A673 (cell line): ENCODE data around the gene KCMF1. TPM values are rescaled to one million over a fixed set of nuclear protein-coding genes. Genes with fewer than 3 reads are reported as not detected.

Experiments used
- BruUV-seq: library from RNA; stranded (reverse); fragments of 400-500 nt; replicated peaks from 2 replicates; lab custom pipeline; 2021; lab: Mats Ljungman, UMichigan
- CTCF ChIA-PET: fragments of 300-600 bp; sonication (Branson Sonifier 250); formaldehyde crosslinking; loops from one replicate; lab custom pipeline; 2022; ENCODE audit warnings: antibody characterized with exemption; lab: Charles Lee
- POLR2A ChIA-PET: fragments of 300-600 bp; sonication (Branson Sonifier 250); formaldehyde crosslinking; loops from one replicate; lab custom pipeline; 2022; ENCODE audit warnings: antibody characterized with exemption; ENCODE audit not compliant: low non-redundant PET; lab: Charles Lee
- DNase-seq: peaks from one replicate; pipeline ENCODE4 v3.0.0-alpha.2; 2015; ENCODE audit warnings: low spot score
- H3K27ac ChIP-seq: fragments of 200-600 bp; sonication (generic); 2 replicates; pipeline ENCODE4 v1.5.1; 2016; ENCODE audit warnings: mixed run types, low read depth, mild to moderate bottlenecking, mixed read lengths, antibody characterized with exemption, low read length; ENCODE audit not compliant: poor library complexity, severe bottlenecking
- H3K27me3 ChIP-seq: fragments of 200-600 bp; sonication (generic); replicated peaks from 2 replicates; pipeline ENCODE4 v1.6.1; 2017; ENCODE audit warnings: mixed run types, low read depth, mild to moderate bottlenecking, mixed read lengths, antibody characterized with exemption, low read length; ENCODE audit not compliant: insufficient read depth, poor library complexity
- H3K36me3 ChIP-seq: fragments of 200-600 bp; sonication (generic); 2 replicates; pipeline ENCODE4 v1.6.1; 2016; ENCODE audit warnings: mixed run types, mild to moderate bottlenecking, mixed read lengths, antibody characterized with exemption, low read length; ENCODE audit not compliant: insufficient read depth, poor library complexity, severe bottlenecking
- H3K4me1 ChIP-seq: fragments of 200-600 bp; sonication (generic); 2 replicates; pipeline ENCODE4 v1.6.1; 2017; ENCODE audit warnings: mixed run types, mild to moderate bottlenecking, mixed read lengths, antibody characterized with exemption, low read length; ENCODE audit not compliant: insufficient read depth, poor library complexity, severe bottlenecking
- H3K4me3 ChIP-seq: fragments of 200-600 bp; sonication (generic); 2 replicates; pipeline ENCODE4 v1.5.1; 2016; ENCODE audit warnings: low read depth, mixed run types, mild to moderate bottlenecking, mixed read lengths, low read length; ENCODE audit not compliant: poor library complexity, severe bottlenecking
- H3K9me3 ChIP-seq: fragments of 200-600 bp; sonication (generic); 2 replicates; pipeline ENCODE4 v1.6.1; 2016; ENCODE audit warnings: mixed run types, low read depth, mild to moderate bottlenecking, mixed read lengths, antibody characterized with exemption, low read length; ENCODE audit not compliant: poor library complexity, severe bottlenecking
- EZH2 ChIP-seq: fragments of 200-600 bp; sonication (generic); IDR thresholded peaks from 2 replicates; pipeline ENCODE4 v1.6.1; 2017; ENCODE audit warnings: borderline replicate concordance, low read depth, mild to moderate bottlenecking, mixed read lengths, antibody characterized with exemption, low read length; ENCODE audit not compliant: poor library complexity, severe bottlenecking
- intact Hi-C: fragments of 100-400 bp; cut with micrococcal nuclease; formaldehyde crosslinking; loops from one replicate; pipeline ENCODE4 v1.10.0; 2022; ENCODE audit not compliant: unreplicated experiment
- total RNA-seq: library from RNA; stranded (reverse); gene quantifications from 2 replicates; pipeline ENCODE4 v1.2.3, GENCODE V29; 2021
- TF ChIP-seq, protein P1 (sequence below): fragments of 300-800, 200-600 bp; sonication (generic); conservative IDR thresholded peaks from 2 replicates; pipeline ENCODE4 v1.5.1; 2017; ENCODE audit warnings: low read depth, mild to moderate bottlenecking, antibody characterized with exemption, low read length, moderate library complexity, mixed read lengths

Gene KCMF1
- total RNA-seq, 1 experiment from 2014 or later, result 110 TPM

DNA sequence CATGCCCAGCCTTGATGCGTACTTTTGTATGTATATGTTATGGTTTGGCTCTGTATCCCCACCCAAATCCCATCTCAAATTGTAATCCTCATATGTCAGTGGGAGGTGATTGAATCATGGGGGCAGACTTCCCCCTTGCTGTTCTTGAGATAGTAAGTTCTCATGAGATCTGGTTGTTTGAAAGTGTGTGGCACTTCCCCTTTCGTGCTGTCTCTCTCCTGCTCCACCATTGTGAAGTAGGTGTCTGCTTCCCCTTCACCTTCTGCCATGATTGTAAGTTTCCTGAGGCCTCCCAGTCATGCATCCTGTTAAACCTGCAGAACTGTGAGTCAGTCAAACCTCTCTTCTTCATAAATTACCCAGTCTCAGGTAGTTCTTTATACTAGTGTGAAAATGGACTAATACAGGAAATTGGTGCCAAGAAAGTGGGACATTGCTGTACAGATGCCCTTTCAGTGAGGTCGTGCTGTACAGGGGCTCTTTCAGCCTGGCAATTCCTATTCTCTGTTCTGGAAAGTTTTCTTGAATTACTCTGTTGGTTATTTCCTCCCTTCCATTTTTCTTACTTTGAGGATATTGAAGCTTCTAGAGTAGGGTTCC lies 38.2 kb downstream of the KCMF1 start:
- ChIA-PET CTCF (no interaction called here), POLR2A (no interaction called here)
- no peak overlapping the region for H3K27ac ChIP-seq
- intact Hi-C loops, result no loop called here
- H3K4me3 ChIP-seq, result no peak overlapping the region
- H3K9me3 ChIP-seq, result peaks cover 3% of the 10 kb centered on the region
- DNase-seq, result no peak
- H3K27me3 ChIP-seq, result no peaks in the 10 kb centered on the region
- TF ChIP-seq, protein P1, sequence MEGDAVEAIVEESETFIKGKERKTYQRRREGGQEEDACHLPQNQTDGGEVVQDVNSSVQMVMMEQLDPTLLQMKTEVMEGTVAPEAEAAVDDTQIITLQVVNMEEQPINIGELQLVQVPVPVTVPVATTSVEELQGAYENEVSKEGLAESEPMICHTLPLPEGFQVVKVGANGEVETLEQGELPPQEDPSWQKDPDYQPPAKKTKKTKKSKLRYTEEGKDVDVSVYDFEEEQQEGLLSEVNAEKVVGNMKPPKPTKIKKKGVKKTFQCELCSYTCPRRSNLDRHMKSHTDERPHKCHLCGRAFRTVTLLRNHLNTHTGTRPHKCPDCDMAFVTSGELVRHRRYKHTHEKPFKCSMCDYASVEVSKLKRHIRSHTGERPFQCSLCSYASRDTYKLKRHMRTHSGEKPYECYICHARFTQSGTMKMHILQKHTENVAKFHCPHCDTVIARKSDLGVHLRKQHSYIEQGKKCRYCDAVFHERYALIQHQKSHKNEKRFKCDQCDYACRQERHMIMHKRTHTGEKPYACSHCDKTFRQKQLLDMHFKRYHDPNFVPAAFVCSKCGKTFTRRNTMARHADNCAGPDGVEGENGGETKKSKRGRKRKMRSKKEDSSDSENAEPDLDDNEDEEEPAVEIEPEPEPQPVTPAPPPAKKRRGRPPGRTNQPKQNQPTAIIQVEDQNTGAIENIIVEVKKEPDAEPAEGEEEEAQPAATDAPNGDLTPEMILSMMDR, result no peak
- no peak for TF ChIP-seq EZH2
- peaks cover 10% of the 10 kb centered on the region for H3K4me1 ChIP-seq
- no TSS peak for BruUV-seq
- H3K36me3 ChIP-seq, result peaks cover 10% of the 10 kb centered on the region

DNA sequence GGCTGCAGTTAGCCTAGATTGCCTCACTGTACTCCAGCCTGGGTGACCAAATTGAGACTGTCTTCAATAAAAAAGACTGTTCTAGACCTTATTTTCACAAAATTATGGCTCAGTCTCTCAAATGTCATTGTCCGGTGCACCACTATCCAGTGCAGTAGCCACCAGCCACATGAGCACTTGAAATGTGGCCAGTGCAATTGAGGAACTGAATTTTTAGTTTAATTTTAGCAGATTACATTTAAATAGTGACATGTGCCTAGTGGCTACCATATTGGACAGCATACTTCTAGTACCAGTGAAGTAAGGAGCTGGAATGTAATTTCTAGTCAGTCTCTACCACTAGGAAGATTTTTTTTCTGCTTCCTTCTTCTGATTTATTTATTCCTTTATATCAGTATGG lies 39.4 kb downstream of the KCMF1 start:
- DNase-seq, result no peak
- Histone ChIP-seq H3K27me3 (no peaks in the 10 kb centered on the region), H3K4me1 (peaks cover 22% of the 10 kb centered on the region), H3K36me3 (peaks cover 10% of the 10 kb centered on the region), H3K27ac (no peak overlapping the region), H3K4me3 (no peak overlapping the region), H3K9me3 (peaks cover 3% of the 10 kb centered on the region)
- intact Hi-C loops, result no loop called here
- ChIA-PET POLR2A (no interaction called here), CTCF (no interaction called here)
- no peak for TF ChIP-seq EZH2
- TF ChIP-seq, protein P1, result no peak
- no TSS peak for BruUV-seq

DNA sequence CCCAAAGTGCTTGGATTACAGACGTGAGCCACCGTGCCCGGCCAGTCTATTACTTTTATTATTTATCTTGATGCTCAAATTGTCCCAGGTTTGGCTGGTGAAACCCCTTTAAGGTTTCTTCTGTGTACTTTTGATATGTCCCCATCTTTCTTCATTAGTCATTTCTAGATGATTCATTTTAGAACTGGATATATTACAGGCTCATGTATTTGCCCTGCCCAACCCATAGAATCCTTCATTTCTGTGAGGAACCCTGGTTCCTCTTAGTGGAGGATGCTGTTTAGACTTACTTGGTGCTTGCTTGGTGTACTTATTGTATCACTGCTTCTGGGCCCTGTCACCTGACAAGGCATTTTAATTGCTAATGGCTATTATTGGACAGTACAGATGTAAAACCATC lies 40.1 kb downstream of the KCMF1 start:
- intact Hi-C loops, result no loop called here
- Histone ChIP-seq H3K4me3 (no peak overlapping the region), H3K4me1 (peaks cover 29% of the 10 kb centered on the region), H3K27ac (no peak overlapping the region), H3K27me3 (no peaks in the 10 kb centered on the region), H3K36me3 (peaks cover 10% of the 10 kb centered on the region), H3K9me3 (peaks cover 3% of the 10 kb centered on the region)
- BruUV-seq, result no TSS peak
- ChIA-PET CTCF (no interaction called here), POLR2A (no interaction called here)
- DNase-seq, result no peak
- no peak for TF ChIP-seq EZH2
- TF ChIP-seq, protein P1, result no peak
